Ramos (cell line): ENCODE results near the gene ZCCHC24.
"Not testable (repeated sequence)": the region's sequence is repeated elsewhere in the genome, so short reads cannot be mapped to it uniquely, and the experiment has no call there.

Experiments used
- in situ Hi-C: fragments of 300-500 bp; cut with MboI; formaldehyde crosslinking; loops from one replicate; pipeline ENCODE4 v1.14.3; 2022; ENCODE audit warnings: low sequenced_read_pairs; ENCODE audit not compliant: unreplicated experiment

Gene ZCCHC24

DNA sequence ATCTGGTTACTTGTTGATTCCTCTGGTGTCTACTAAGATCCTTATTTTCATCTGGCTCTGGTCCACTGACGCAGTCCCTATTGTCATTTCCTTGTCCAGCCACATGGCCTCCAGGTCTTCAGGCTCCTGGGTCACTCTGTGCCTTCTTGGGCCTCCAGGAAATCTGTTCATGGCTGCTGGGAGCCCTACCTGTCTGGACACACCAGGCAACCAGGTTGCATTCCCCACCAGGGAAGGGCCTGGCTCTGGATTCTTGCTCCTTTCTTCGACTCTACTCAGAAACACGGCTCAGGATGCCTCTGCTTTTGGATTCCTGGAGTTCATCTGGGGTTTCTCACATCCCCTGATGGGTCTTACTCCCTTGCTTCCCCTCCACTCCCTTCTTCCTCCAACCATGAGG lies 106.2 kb downstream of the ZCCHC24 start:
- in situ Hi-C loops = no loop called here

- in situ Hi-C loops = not testable (repeated sequence)
Measured at GRCh38 chr10:79337783-79338469, 107.5 kb downstream of the ZCCHC24 start.

- in situ Hi-C loops = no loop called here
Measured at GRCh38 chr10:79336739-79337138, 108.7 kb downstream of the ZCCHC24 start.

DNA sequence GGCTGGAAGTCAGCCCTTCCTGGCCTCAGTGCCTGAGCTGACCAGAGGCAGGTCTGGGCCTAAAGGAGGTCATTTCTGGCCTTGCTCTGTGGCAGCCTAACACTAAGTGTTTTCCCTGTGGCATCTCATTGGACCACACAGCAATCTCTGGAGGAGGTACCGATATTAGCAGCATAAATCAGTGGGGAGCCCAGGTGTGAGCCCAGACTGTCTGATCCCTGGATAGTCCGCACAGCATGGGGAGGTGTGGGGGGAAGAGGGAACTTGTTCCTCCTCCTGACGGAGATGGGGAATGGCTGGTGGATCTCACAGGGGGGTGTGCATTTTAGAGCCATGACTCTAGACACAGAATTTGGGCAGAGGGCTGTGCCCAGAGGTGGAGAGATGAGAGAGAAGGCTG lies 109.1 kb downstream of the ZCCHC24 start:
- in situ Hi-C loops = no loop called here

GRCh38 chr10:79335470-79336235 lies 109.8 kb downstream of the ZCCHC24 start:
- in situ Hi-C loops = no loop called here

GRCh38 chr10:79335094-79335469 lies 110.3 kb downstream of the ZCCHC24 start:
- in situ Hi-C loops = no loop called here

DNA sequence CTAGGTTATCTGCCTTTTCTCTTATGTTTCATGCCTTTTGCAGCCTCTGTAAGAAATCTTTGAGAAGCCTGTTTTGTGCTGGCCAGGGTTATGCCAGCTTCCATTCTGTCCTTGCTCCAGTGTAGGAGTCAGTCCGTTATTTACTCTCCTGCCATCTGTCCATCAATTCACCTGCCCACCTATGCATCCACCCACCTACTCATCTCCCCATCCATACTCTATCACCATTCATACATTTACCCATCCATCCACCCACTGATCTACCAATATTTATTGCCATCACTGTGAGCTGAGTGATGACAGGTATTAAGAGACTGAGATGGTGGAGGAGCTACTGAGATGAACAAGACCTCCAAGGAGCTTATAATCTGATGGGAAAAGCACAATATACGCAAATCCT lies 110.9 kb downstream of the ZCCHC24 start:
- in situ Hi-C loops = no loop called here

GRCh38 chr10:79333513-79333912 lies 111.9 kb downstream of the ZCCHC24 start:
- in situ Hi-C loops = no loop called here

DNA sequence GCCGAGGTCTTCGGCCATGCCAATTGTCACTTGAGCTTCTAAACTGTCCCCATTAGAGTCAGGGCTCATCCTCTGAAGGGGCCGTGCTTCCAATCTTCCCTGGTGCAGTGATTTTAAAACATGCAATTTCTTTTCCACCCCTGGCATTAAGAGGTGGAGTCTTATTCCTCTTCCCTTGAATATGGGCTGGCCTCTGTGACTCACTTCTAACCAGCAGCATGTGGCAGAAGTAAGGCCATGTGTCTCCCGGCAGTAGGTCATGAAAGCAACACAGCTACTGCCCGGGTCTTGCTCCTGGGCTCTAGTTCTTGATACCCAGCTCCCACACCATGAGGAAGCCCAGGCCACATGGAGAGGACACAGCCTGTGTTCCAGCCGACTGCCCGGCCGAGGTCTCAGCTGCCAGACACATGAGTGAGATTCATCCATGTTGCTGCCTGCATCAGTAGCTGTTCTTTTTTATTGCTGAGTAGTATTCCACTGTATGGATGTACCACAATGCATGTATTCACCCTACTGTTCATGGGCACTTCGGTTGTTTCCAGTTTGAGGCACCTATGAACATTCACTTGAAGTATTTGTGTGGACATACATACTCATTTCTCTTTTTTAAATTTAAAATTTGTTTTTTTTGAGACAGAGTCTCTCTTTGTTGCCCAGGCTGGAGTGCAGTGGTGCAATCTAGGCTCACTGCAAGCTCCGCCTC lies 112.7 kb downstream of the ZCCHC24 start:
- in situ Hi-C loops = not testable (repeated sequence)
